Type B pancreatic cell (in vitro differentiated cells): ENCODE data around the gene HS3ST1. TPM values are rescaled to one million over a fixed set of nuclear protein-coding genes. Genes with fewer than 3 reads are reported as not detected.
A peak's percentile ranks its signal among the peaks of the same experiment; 100 is the strongest.

Experiments used
- DNase-seq: peaks from one replicate; pipeline ENCODE4 v3.0.0; 2021; ENCODE audit warnings: mixed read lengths; ENCODE audit not compliant: unreplicated experiment; ENCODE audit errors: extremely low spot score
- H3K27ac Mint-ChIP-seq: 2 replicates; pipeline ENCODE4 v1.8.0; 2021; ENCODE audit warnings: mild to moderate bottlenecking, mixed read lengths
- H3K27me3 Mint-ChIP-seq: 2 replicates; pipeline ENCODE4 v1.8.0; 2021; ENCODE audit warnings: mixed read lengths
- H3K36me3 Mint-ChIP-seq: 2 replicates; pipeline ENCODE4 v1.8.0; 2021; ENCODE audit warnings: mixed read lengths
- H3K4me1 Mint-ChIP-seq: one replicate; pipeline ENCODE4 v1.8.0; 2021; ENCODE audit warnings: mixed read lengths; ENCODE audit not compliant: unreplicated experiment
- H3K4me3 Mint-ChIP-seq: 2 replicates; pipeline ENCODE4 v1.8.0; 2021; ENCODE audit warnings: mild to moderate bottlenecking, mixed read lengths
- H3K9me3 Mint-ChIP-seq: 2 replicates; pipeline ENCODE4 v1.8.0; 2021; ENCODE audit warnings: mixed read lengths
- long read RNA-seq: library from polyadenylated mRNA; unstranded; transcript quantifications from one replicate; pipeline ENCODE4 v2.0.0, GENCODE V29; 2020
- total RNA-seq: library from RNA; stranded (reverse); gene quantifications from 2 replicates; pipeline ENCODE4 v1.2.1, GENCODE V29; 2021; ENCODE audit warnings: low replicate concordance
- TF ChIP-seq, protein P1 (sequence below): fragments of 200-600 bp; sonication (generic); conservative IDR thresholded peaks from 2 replicates; pipeline ENCODE4 v1.5.0; 2021; ENCODE audit warnings: antibody characterized with exemption, mild to moderate bottlenecking

Gene HS3ST1
- total RNA-seq, result 2.5 and 4.6 TPM in 2 replicates
- long read RNA-seq, full-length matches to known transcripts, result 6 of 8 reads
- long read RNA-seq, partial matches to known transcripts, result 0 of 8 reads
- long read RNA-seq, other reads (novel, unspliced or antisense), result 2 of 8 reads

DNA sequence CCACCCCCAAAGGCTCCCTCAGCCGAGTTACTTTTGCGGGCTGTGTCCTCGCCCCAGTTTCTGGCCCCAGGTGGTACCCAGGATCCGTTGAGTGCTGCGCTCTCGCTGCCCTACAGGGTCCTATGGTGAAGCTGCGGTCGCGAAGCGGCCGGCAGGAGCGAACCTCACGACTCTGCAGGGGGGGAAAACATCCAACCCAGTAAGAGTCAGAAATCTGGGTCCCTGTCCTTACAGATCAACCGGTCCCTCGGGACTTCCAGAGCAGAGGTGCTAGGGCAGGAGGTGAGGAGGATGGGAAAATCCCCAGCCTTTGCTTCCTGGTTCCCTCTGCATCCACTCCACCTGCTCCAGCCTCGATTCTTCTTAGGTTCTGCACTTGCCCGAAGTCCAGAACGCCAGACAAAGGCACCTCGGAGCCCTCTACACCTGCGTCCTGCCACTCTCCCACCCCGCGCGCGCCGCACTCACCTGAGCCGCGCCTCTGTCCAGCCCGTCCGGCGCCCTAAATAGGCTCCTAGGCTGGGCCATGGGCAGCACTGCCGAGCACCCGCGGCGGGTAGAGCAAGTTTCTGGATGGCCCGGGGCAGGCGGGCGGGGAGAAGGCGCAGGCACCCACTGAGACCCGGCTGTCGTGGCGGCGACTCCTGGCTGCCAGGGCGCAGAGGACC lies at the start of gene HS3ST1:
Gene HS3ST1, minus strand, starts transcription at position 664 of the 668 bp plus-strand sequence. CDS start 28,889 bp downstream, outside the sequence.
- H3K27ac Mint-ChIP-seq, result peak within 1 kb of the TSS; percentile 80
- TF ChIP-seq, protein P1, sequence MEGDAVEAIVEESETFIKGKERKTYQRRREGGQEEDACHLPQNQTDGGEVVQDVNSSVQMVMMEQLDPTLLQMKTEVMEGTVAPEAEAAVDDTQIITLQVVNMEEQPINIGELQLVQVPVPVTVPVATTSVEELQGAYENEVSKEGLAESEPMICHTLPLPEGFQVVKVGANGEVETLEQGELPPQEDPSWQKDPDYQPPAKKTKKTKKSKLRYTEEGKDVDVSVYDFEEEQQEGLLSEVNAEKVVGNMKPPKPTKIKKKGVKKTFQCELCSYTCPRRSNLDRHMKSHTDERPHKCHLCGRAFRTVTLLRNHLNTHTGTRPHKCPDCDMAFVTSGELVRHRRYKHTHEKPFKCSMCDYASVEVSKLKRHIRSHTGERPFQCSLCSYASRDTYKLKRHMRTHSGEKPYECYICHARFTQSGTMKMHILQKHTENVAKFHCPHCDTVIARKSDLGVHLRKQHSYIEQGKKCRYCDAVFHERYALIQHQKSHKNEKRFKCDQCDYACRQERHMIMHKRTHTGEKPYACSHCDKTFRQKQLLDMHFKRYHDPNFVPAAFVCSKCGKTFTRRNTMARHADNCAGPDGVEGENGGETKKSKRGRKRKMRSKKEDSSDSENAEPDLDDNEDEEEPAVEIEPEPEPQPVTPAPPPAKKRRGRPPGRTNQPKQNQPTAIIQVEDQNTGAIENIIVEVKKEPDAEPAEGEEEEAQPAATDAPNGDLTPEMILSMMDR, result no peak
- peak within 1 kb of the TSS; percentile 90 for H3K4me3 Mint-ChIP-seq
- peaks cover 11% of the 10 kb centered on the region for H3K4me1 Mint-ChIP-seq
- no peaks in the 10 kb centered on the region for H3K36me3 Mint-ChIP-seq
- peak; percentile 70 for DNase-seq
- no peaks in the 10 kb centered on the region for H3K9me3 Mint-ChIP-seq
- H3K27me3 Mint-ChIP-seq, result peaks cover 55% of the 10 kb centered on the region

DNA sequence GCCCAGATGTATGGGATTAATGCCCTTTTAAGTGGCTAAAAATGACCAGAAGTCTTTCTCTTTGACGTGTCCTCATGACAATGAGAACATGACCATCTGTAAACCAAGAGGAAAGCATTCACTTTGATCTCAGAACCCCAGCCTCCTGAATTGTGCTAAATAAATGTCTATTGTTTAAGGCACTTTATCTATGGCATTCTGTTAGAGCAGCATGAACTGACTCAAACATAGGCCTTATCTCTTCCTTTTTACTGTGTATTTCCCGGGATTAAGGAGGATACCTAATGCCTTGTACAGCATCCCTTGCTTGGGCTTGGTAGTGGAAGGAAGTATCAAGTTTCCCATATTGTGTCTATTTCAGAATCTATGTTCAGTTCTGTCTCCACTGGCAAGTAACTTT lies 47.2 kb upstream of the HS3ST1 start:
- Mint-ChIP-seq H3K9me3 (no peaks in the 10 kb centered on the region), H3K36me3 (no peaks in the 10 kb centered on the region), H3K27ac (no peak overlapping the region), H3K4me3 (no peak overlapping the region), H3K27me3 (no peaks in the 10 kb centered on the region), H3K4me1 (no peaks in the 10 kb centered on the region)
- DNase-seq, result no peak
- TF ChIP-seq, protein P1, result no peak

DNA sequence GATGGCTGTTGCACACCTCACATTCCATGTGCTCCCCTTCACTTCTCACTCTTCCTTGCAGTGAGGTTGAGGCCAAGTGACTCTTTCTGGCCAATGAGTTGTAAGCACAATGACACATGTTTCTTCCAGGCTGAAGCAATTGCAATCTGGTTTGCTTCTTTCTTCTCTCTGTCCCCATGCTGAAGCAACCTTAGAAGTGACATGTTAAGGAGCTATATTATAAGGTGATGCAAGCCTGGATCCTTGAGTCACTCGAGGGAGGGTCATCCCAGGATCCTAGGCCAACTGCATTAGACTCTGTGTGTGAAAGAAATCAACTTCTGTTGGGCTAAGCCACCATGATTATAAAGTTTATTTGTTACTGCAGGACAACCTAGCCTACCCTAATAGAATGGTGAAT lies 45.5 kb upstream of the HS3ST1 start:
- DNase-seq, result no peak
- no peak overlapping the region for H3K4me3 Mint-ChIP-seq
- H3K27ac Mint-ChIP-seq, result no peak overlapping the region
- no peaks in the 10 kb centered on the region for H3K27me3 Mint-ChIP-seq
- peaks cover 8% of the 10 kb centered on the region for H3K4me1 Mint-ChIP-seq
- no peaks in the 10 kb centered on the region for H3K36me3 Mint-ChIP-seq
- no peaks in the 10 kb centered on the region for H3K9me3 Mint-ChIP-seq
- TF ChIP-seq, protein P1, result no peak

DNA sequence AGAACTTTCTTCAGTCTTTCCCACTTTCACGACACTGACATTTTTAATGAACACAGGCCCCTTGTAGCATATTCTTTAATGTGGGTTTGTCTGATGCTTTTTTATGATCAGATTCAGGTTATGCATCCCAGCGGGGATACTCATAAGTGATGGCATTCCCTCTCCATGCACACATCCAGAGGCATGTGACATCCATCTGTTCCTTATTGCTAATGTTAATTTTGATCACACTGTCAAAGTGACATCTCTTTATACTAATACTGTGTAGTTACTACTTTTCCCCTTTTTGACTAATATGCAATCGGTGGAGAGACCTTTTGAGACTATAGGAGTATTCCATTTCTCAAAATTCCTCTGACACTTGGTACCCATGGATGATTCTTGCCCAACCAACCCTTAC lies 43.8 kb upstream of the HS3ST1 start:
- Mint-ChIP-seq H3K27ac (no peak overlapping the region), H3K4me1 (peaks cover 12% of the 10 kb centered on the region), H3K27me3 (no peaks in the 10 kb centered on the region), H3K4me3 (no peak overlapping the region), H3K36me3 (no peaks in the 10 kb centered on the region), H3K9me3 (no peaks in the 10 kb centered on the region)
- no peak for DNase-seq
- TF ChIP-seq, protein P1, result no peak

DNA sequence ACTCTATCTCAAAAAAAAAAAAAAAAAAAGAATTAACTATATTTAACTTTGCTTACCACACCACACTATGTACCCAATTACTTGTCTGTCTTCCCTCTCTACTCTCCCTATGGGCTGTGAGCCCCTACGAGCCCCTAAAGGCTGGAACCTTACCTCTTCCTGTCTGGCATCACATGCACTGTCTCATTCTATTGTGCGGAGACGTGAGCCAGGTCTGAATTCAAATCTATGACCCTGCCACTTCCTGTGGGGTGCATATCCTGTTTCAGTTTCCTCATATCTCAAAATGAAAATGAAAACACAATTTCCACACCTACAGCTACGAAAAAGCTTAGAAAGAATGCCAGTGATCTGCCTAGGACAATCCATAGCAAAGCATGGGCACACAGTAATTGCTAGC lies 42.9 kb upstream of the HS3ST1 start:
- Mint-ChIP-seq H3K4me1 (peaks cover 12% of the 10 kb centered on the region), H3K27ac (peak overlapping the region; percentile 15), H3K9me3 (no peaks in the 10 kb centered on the region), H3K27me3 (no peaks in the 10 kb centered on the region), H3K4me3 (no peak overlapping the region), H3K36me3 (no peaks in the 10 kb centered on the region)
- TF ChIP-seq, protein P1, result no peak
- no peak for DNase-seq
